Measurements from ENCODE around the gene COL4A1.

COL4A1 gene

GRCh38 chr13:110341445-110342244, 34.7 kb upstream of the COL4A1 start:
- H3K9ac ChIP-seq (ENCODE audit: low read length), result no peak overlapping the region
- no peaks in the 10 kb centered on the region for H3F3A ChIP-seq (ENCODE audit: insufficient read depth, low read length)
- 0 out of 2 replicates have a peak, but pooled peaks cover 5% of the 10 kb centered on the region for H3K27me3 ChIP-seq (ENCODE audit: insufficient read depth, low read length)
- no peak overlapping the region for H3K4me3 ChIP-seq (ENCODE audit: low read depth, low read length, poor library complexity, severe bottlenecking)
- no peaks in the 10 kb centered on the region for H3K9me2 ChIP-seq (ENCODE audit: low read depth, low read length)
- H3K79me2 ChIP-seq (ENCODE audit: insufficient read depth, low read length), result no peaks in the 10 kb centered on the region
- no peak overlapping the region for H3K27ac ChIP-seq (ENCODE audit: low read depth, low read length, poor library complexity, severe bottlenecking)
- no peak overlapping the region for H3K4me2 ChIP-seq (ENCODE audit: low read length)
- H2AFZ ChIP-seq (ENCODE audit: low read length), result no peak overlapping the region
- no peaks in the 10 kb centered on the region for H3K9me3 ChIP-seq (ENCODE audit: low read length)
- H4K20me1 ChIP-seq (ENCODE audit: insufficient read depth, low read length), result no peaks in the 10 kb centered on the region
- no peaks in the 10 kb centered on the region for H3K36me3 ChIP-seq (ENCODE audit: insufficient read depth, low read length)
- H3K4me1 ChIP-seq (ENCODE audit: insufficient read depth, low read length, severe bottlenecking), result no peaks in the 10 kb centered on the region
- no peak for TF ChIP-seq EZH2 (IDR thresholded peaks at IDR 0.05; ENCODE audit: borderline replicate concordance, low read length)
- no peak for TF ChIP-seq CTCF (IDR thresholded peaks at IDR 0.05; ENCODE audit: low read length)

- no peak overlapping the region for H3K27ac ChIP-seq (ENCODE audit: low read depth, low read length, poor library complexity, severe bottlenecking)
These were observed 34.0 kb upstream of the COL4A1 start for GRCh38 chr13:110340812-110341444.

GRCh38 chr13:110339975-110340550, 33.1 kb upstream of the COL4A1 start:
- Histone ChIP-seq H3K4me2 (ENCODE audit: low read length) (no peak overlapping the region), H3K27me3 (ENCODE audit: insufficient read depth, low read length) (peaks cover 5% of the 10 kb centered on the region; the same call in 1 of the 2 replicates), H3K9me2 (ENCODE audit: low read depth, low read length) (no peaks in the 10 kb centered on the region), H3K36me3 (ENCODE audit: insufficient read depth, low read length) (no peaks in the 10 kb centered on the region), H3K79me2 (ENCODE audit: insufficient read depth, low read length) (no peaks in the 10 kb centered on the region), H3K9me3 (ENCODE audit: low read length) (no peaks in the 10 kb centered on the region), H3K4me1 (ENCODE audit: insufficient read depth, low read length, severe bottlenecking) (no peaks in the 10 kb centered on the region), H4K20me1 (ENCODE audit: insufficient read depth, low read length) (no peaks in the 10 kb centered on the region), H3K9ac (ENCODE audit: low read length) (no peak overlapping the region), H3K4me3 (ENCODE audit: low read depth, low read length, poor library complexity, severe bottlenecking) (no peak overlapping the region), H3K27ac (ENCODE audit: low read depth, low read length, poor library complexity, severe bottlenecking) (no peak overlapping the region), H2AFZ (ENCODE audit: low read length) (no peak overlapping the region), H3F3A (ENCODE audit: insufficient read depth, low read length) (no peaks in the 10 kb centered on the region)
- TF ChIP-seq CTCF (IDR thresholded peaks at IDR 0.05; ENCODE audit: low read length), result no peak
- no peak for TF ChIP-seq EZH2 (IDR thresholded peaks at IDR 0.05; ENCODE audit: borderline replicate concordance, low read length)

More at GRCh38 chr13:110340812-110341444, 34.0 kb upstream of the COL4A1 start:
- Histone ChIP-seq H3K36me3 (ENCODE audit: insufficient read depth, low read length) (no peaks in the 10 kb centered on the region), H3K9me2 (ENCODE audit: low read depth, low read length) (no peaks in the 10 kb centered on the region), H3K27me3 (ENCODE audit: insufficient read depth, low read length) (0 out of 2 replicates have a peak, but pooled peaks cover 5% of the 10 kb centered on the region), H3F3A (ENCODE audit: insufficient read depth, low read length) (no peaks in the 10 kb centered on the region), H3K4me2 (ENCODE audit: low read length) (no peak overlapping the region), H3K79me2 (ENCODE audit: insufficient read depth, low read length) (no peaks in the 10 kb centered on the region), H3K9me3 (ENCODE audit: low read length) (no peaks in the 10 kb centered on the region), H3K4me3 (ENCODE audit: low read depth, low read length, poor library complexity, severe bottlenecking) (no peak overlapping the region), H3K4me1 (ENCODE audit: insufficient read depth, low read length, severe bottlenecking) (no peaks in the 10 kb centered on the region), H3K9ac (ENCODE audit: low read length) (no peak overlapping the region), H2AFZ (ENCODE audit: low read length) (no peak overlapping the region), H4K20me1 (ENCODE audit: insufficient read depth, low read length) (no peaks in the 10 kb centered on the region)
- no peak for TF ChIP-seq EZH2 (IDR thresholded peaks at IDR 0.05; ENCODE audit: borderline replicate concordance, low read length)
- no peak for TF ChIP-seq CTCF (IDR thresholded peaks at IDR 0.05; ENCODE audit: low read length)

Measured in OCI-LY1 (cell line).